HCT116 (cell line): Measurements from ENCODE around the gene LRRK1. TPM values are rescaled to one million over a fixed set of nuclear protein-coding genes. Genes with fewer than 3 reads are reported as not detected.
A peak's percentile ranks its signal among the peaks of the same experiment; 100 is the strongest.

Experiments
- ATAC-seq: fragments of 200-7000 bp; cut with Tn5 transposase; 2 replicates; pipeline ENCODE4 v1.9.1; 2020; ENCODE audit warnings: mild to moderate bottlenecking, moderate library complexity
- BruUV-seq: library from RNA; stranded (reverse); fragments of 400-500 nt; replicated peaks from 2 replicates; lab custom pipeline; 2021; lab: Mats Ljungman, UMichigan
- CTCF ChIA-PET: fragments of 300-600 bp; sonication (Branson Sonifier 250); formaldehyde crosslinking; loops from one replicate; lab custom pipeline; 2021; ENCODE audit warnings: antibody characterized with exemption; lab: Charles Lee
- POLR2A ChIA-PET: fragments of 300-600, 350-600 bp; sonication (Branson Sonifier 250); formaldehyde crosslinking; loops from one replicate; lab custom pipeline; 2021; ENCODE audit warnings: antibody characterized with exemption; lab: Charles Lee
- RAD21 ChIA-PET, 2 experiments: fragments of 300-600 bp; sonication (Branson Sonifier 250); formaldehyde crosslinking; loops; one replicate each; lab custom pipeline; 2023; ENCODE audit warnings: low total read pairs in 2 of 2; ENCODE audit not compliant: uncharacterized antibody in 2 of 2, unreplicated experiment in 2 of 2, low non-redundant PET in 1 of 2; lab: Charles Lee
- DNase-seq: peaks from one replicate; pipeline ENCODE4 v3.0.0-alpha.2; 2010; ENCODE audit warnings: low read depth, low spot score
- H2AFZ ChIP-seq: fragments of 200-600 bp; shearing (Covaris generic), sonication (generic); 2 replicates; pipeline ENCODE4 v1.6.1; 2017; ENCODE audit warnings: low read depth, mixed run types, mixed read lengths, antibody characterized with exemption, low read length; ENCODE audit not compliant: poor library complexity, severe bottlenecking
- H3K27ac ChIP-seq: 2 replicates; pipeline ENCODE4 v1.5.1; 2012; ENCODE audit warnings: low read depth, low read length
- H3K27me3 ChIP-seq: fragments of 200-600 bp; sonication (generic); 2 replicates; pipeline ENCODE4 v1.6.1; 2016; ENCODE audit warnings: mixed run types, low read length, mixed read lengths; ENCODE audit not compliant: insufficient read depth
- H3K36me3 ChIP-seq, 2 experiments: fragments of 200-500 bp in 1 of 2; fragments of 200-600 bp in 1 of 2; sonication (Bioruptor generic) in 1 of 2; sonication (generic) in 1 of 2; 2 replicates each; pipeline versions ENCODE4 v1.5.1 to v1.6.1; 2014 to 2016; ENCODE audit warnings: low read length in 2 of 2, inconsistent platforms in 1 of 2, mixed read lengths in 1 of 2, mixed run types in 1 of 2; ENCODE audit not compliant: insufficient read depth in 2 of 2, control insufficient read depth in 1 of 2
- H3K4me1 ChIP-seq, 2 experiments: fragments of 200-600 bp in 1 of 2; sonication (generic) in 1 of 2; 2 replicates each; pipeline versions ENCODE4 v1.5.1 to v1.6.1; 2012 to 2017; ENCODE audit warnings: low read length in 2 of 2, inconsistent platforms in 1 of 2, mild to moderate bottlenecking in 1 of 2, mixed read lengths in 1 of 2, mixed run types in 1 of 2, moderate library complexity in 1 of 2; ENCODE audit not compliant: insufficient read depth in 2 of 2, control insufficient read depth in 1 of 2
- H3K4me2 ChIP-seq: fragments of 200-600 bp; sonication (generic); 2 replicates; pipeline ENCODE4 v1.6.1; 2017; ENCODE audit warnings: mixed run types, low read length, mixed read lengths
- H3K4me3 ChIP-seq, 2 experiments: fragments of 200-600 bp in 1 of 2; sonication (generic) in 1 of 2; replicated peaks in 1 of 2; 2 replicates each; pipeline ENCODE4 v1.5.1; 2011 to 2016; ENCODE audit warnings: low read length in 2 of 2, control low read depth in 1 of 2, low read depth in 1 of 2, mild to moderate bottlenecking in 1 of 2, mixed read lengths in 1 of 2, mixed run types in 1 of 2
- H3K79me2 ChIP-seq: fragments of 200-600 bp; sonication (generic); 2 replicates; pipeline ENCODE4 v1.6.1; 2017; ENCODE audit warnings: mild to moderate bottlenecking, mixed run types, low read length, moderate library complexity, mixed read lengths; ENCODE audit not compliant: insufficient read depth
- H3K9ac ChIP-seq: fragments of 200-600 bp; sonication (generic); 2 replicates; pipeline ENCODE4 v1.6.1; 2016; ENCODE audit warnings: low read length, mixed read lengths
- H3K9me2 ChIP-seq: fragments of 200-600 bp; sonication (generic), shearing (Covaris generic); 2 replicates; pipeline ENCODE4 v1.6.1; 2017; ENCODE audit warnings: mixed run types, mild to moderate bottlenecking, moderate library complexity; ENCODE audit not compliant: insufficient read depth
- H3K9me3 ChIP-seq, 2 experiments: fragments of 200-500 bp in 1 of 2; fragments of 200-600 bp in 1 of 2; sonication (Bioruptor generic) in 1 of 2; sonication (generic) in 1 of 2; 2 replicates each; pipeline ENCODE4 v1.6.1; 2014 to 2017; ENCODE audit warnings: low read length in 2 of 2, mixed read lengths in 2 of 2, inconsistent platforms in 1 of 2, low read depth in 1 of 2, mild to moderate bottlenecking in 1 of 2, mixed run types in 1 of 2, moderate library complexity in 1 of 2; ENCODE audit not compliant: control insufficient read depth in 1 of 2, insufficient read depth in 1 of 2
- H4K20me1 ChIP-seq: fragments of 200-600 bp; sonication (generic), shearing (Covaris generic); 2 replicates; pipeline ENCODE4 v1.6.1; 2017; ENCODE audit warnings: mixed run types, mild to moderate bottlenecking, moderate library complexity; ENCODE audit not compliant: insufficient read depth
- ATF3 ChIP-seq: IDR thresholded peaks from 2 replicates; pipeline ENCODE4 v1.6.1; 2012
- CBX3 ChIP-seq: IDR thresholded peaks from 2 replicates; pipeline ENCODE4 v1.6.1; 2012; ENCODE audit warnings: low read depth
- CEBPB ChIP-seq: IDR thresholded peaks from 2 replicates; pipeline ENCODE4 v1.6.1; 2012; ENCODE audit warnings: low read depth
- EZH2phosphoT487 ChIP-seq: fragments of 200-600 bp; IDR thresholded peaks from 2 replicates; pipeline ENCODE4 v1.6.1; 2018; ENCODE audit warnings: antibody characterized with exemption, borderline replicate concordance
- POLR2A ChIP-seq: IDR thresholded peaks from 2 replicates; pipeline ENCODE4 v1.7.0; 2011; ENCODE audit warnings: borderline replicate concordance; ENCODE audit not compliant: insufficient read depth, insufficient read length; ENCODE audit errors: extremely low read depth
- RAD21 ChIP-seq: IDR thresholded peaks from 2 replicates; pipeline ENCODE4 v1.6.1; 2012; ENCODE audit warnings: low read depth, mild to moderate bottlenecking
- SIN3A ChIP-seq: IDR thresholded peaks from 2 replicates; pipeline ENCODE4 v1.6.1; 2012; ENCODE audit warnings: low read depth
- SP1 ChIP-seq: IDR thresholded peaks from 2 replicates; pipeline ENCODE4 v1.6.1; 2012; ENCODE audit warnings: low read depth
- ZBTB33 ChIP-seq: IDR thresholded peaks from 2 replicates; pipeline ENCODE4 v1.6.1; 2011; ENCODE audit warnings: mild to moderate bottlenecking, low read length, moderate library complexity; ENCODE audit not compliant: insufficient replicate concordance; ENCODE audit errors: extremely low read depth
- intact Hi-C: fragments of 100-400 bp; cut with micrococcal nuclease; formaldehyde crosslinking; loops from 2 replicates; pipeline ENCODE4 v1.10.0; 2022
- total RNA-seq: library from RNA; stranded (reverse); gene quantifications from one replicate; pipeline ENCODE4 v1.2.1, GENCODE V29; 2021; ENCODE audit not compliant: unreplicated experiment
- TF ChIP-seq, protein P1 (sequence below): IDR thresholded peaks from 2 replicates; pipeline ENCODE4 v1.6.1; 2012
- TF ChIP-seq, protein P2 (sequence below), 3 experiments: fragments of 200-600 bp in 1 of 3; sonication (generic) in 1 of 3; IDR thresholded peaks in 2 of 3; conservative IDR thresholded peaks in 1 of 3; 2 replicates each; pipeline ENCODE4 v1.5.1; 2012 to 2017; ENCODE audit warnings: low read depth in 2 of 3, low read length in 2 of 3, antibody characterized with exemption in 1 of 3, borderline replicate concordance in 1 of 3, control low read depth in 1 of 3, mild to moderate bottlenecking in 1 of 3, mixed read lengths in 1 of 3, mixed run types in 1 of 3, moderate library complexity in 1 of 3; ENCODE audit not compliant: insufficient read depth in 1 of 3

LRRK1 gene
- total RNA-seq, 1 experiment from 2014 or later, result 21.6 TPM

DNA sequence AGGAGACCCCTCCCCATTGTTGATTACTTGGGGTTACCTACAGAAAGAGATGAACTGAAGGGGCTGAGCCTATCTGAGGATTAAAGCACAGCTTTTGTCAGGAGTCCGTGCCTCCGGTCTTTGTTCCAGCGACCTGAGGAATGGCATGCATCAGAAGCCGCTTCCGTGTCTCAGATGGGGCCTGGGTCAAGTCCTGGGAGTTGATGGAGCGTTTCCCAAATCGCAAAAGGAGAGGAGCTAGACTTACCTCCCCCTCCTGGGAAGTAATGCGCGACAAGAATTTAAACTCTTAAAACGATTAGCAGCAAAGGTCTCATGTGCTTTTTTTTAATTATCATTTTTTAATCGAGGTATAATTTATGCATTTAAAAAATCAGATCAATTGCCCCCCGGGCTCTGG lies 40.5 kb upstream of the LRRK1 start:
- RAD21 ChIA-PET, result no interaction called here
- CTCF ChIA-PET, result interaction anchor here (1.0 to 1.7 kb wide), 2 partner anchors 129 to 207 kb away, joined by 3 to 5 read pairs; no protein-coding TSS in a partner anchor
- H3K4me2 ChIP-seq, result peak overlapping the region; percentile 89
- no peak for DNase-seq
- no peaks in the 10 kb centered on the region for H3K9me2 ChIP-seq
- TF ChIP-seq, protein P1, sequence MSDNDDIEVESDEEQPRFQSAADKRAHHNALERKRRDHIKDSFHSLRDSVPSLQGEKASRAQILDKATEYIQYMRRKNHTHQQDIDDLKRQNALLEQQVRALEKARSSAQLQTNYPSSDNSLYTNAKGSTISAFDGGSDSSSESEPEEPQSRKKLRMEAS, result no peak
- TF ChIP-seq, protein P2, sequence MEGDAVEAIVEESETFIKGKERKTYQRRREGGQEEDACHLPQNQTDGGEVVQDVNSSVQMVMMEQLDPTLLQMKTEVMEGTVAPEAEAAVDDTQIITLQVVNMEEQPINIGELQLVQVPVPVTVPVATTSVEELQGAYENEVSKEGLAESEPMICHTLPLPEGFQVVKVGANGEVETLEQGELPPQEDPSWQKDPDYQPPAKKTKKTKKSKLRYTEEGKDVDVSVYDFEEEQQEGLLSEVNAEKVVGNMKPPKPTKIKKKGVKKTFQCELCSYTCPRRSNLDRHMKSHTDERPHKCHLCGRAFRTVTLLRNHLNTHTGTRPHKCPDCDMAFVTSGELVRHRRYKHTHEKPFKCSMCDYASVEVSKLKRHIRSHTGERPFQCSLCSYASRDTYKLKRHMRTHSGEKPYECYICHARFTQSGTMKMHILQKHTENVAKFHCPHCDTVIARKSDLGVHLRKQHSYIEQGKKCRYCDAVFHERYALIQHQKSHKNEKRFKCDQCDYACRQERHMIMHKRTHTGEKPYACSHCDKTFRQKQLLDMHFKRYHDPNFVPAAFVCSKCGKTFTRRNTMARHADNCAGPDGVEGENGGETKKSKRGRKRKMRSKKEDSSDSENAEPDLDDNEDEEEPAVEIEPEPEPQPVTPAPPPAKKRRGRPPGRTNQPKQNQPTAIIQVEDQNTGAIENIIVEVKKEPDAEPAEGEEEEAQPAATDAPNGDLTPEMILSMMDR (IDR thresholded peaks at IDR 0.05 in 2 of 3, conservative IDR thresholded peaks at IDR 0.05 in 1 of 3; ENCODE audit: borderline replicate concordance in 1 of 3, insufficient read depth in 1 of 3, low read depth in 2 of 3, low read length in 2 of 3), result no peak
- TF ChIP-seq ZBTB33, result no peak
- TF ChIP-seq CEBPB, result no peak
- no peak for TF ChIP-seq ATF3
- TF ChIP-seq SIN3A, result no peak
- no peak for TF ChIP-seq RAD21
- no peak for TF ChIP-seq CBX3
- no peak for TF ChIP-seq POLR2A
- TF ChIP-seq SP1, result no peak
- no peak for TF ChIP-seq EZH2phosphoT487
- TF ChIP-seq, all 23 proteins: peak for 0
- Histone ChIP-seq H3K9me3 (no peaks in the 10 kb centered on the region), H3K79me2 (peaks cover 51% of the 10 kb centered on the region), H3K9ac (peak overlapping the region; percentile 90), H2AFZ (no peak overlapping the region), H3K27ac (peak overlapping the region; percentile 78), H4K20me1 (peaks cover 21% of the 10 kb centered on the region; the same call in 1 of the 2 replicates), H3K4me3 (peak overlapping the region; percentile 38 to 89), H3K4me1 (peaks cover 28 to 57% of the 10 kb centered on the region in 2 experiments), H3K27me3 (no peaks in the 10 kb centered on the region), H3K36me3 (peaks cover 0 to 25% of the 10 kb centered on the region in 2 experiments; a peak in 1 of 4 replicates)
- no peak for ATAC-seq
- POLR2A ChIA-PET, result no interaction called here
- intact Hi-C loops, result loop anchor here (2.0 kb wide), 1 partner anchor 130 kb away; no protein-coding TSS in a partner anchor
- no TSS peak for BruUV-seq
